ENCODE data around the gene DDB1.
A peak's percentile ranks its signal among the peaks of the same experiment; 100 is the strongest.

The DDB1 gene

DNA sequence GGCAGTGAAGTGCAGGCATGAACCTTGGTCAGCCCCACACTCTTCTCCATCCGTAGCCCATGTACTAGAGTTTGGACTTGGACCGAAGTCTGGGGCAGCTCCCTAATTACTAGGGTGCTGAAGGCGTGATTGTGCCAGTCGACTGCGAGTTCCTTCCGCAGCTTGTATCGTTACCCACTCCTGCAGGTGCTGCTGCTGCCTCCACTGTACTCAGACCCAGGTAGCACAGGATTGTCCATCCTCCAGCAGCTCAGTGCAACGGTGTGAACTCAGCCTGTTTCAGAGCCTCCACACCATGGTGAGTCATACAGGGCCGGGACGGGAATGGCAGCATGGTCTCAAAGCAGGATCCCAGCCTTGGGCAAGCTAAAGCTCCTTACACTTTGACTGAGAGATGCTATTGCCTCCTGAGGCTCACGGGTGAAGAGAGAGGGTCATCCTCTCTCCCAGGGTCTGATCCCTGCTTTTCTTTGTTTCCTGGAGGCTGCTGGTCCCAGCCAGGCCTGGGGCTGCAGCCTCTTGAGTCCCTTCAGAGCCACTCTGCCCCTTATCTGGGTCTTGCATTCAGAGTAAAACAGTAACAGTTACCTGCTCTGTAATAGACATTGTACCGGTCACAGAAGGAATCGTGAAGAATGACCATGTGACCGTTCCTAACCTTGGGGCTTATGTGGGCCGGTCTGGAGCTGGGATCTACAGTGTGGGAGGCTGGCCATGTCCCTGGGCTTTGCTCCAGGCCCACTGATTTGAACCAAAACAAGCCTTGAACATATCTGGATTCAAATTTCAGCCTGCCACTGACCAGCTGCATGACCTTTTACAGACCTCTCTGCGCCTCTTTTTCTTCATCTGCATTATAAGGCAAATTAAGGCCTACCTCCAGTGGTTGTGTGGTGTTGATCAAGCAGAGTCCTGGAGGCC lies 1.8 kb upstream of the DDB1 start:
- peak; percentile 81 for DNase-seq (ENCODE audit: low read depth)

DNA sequence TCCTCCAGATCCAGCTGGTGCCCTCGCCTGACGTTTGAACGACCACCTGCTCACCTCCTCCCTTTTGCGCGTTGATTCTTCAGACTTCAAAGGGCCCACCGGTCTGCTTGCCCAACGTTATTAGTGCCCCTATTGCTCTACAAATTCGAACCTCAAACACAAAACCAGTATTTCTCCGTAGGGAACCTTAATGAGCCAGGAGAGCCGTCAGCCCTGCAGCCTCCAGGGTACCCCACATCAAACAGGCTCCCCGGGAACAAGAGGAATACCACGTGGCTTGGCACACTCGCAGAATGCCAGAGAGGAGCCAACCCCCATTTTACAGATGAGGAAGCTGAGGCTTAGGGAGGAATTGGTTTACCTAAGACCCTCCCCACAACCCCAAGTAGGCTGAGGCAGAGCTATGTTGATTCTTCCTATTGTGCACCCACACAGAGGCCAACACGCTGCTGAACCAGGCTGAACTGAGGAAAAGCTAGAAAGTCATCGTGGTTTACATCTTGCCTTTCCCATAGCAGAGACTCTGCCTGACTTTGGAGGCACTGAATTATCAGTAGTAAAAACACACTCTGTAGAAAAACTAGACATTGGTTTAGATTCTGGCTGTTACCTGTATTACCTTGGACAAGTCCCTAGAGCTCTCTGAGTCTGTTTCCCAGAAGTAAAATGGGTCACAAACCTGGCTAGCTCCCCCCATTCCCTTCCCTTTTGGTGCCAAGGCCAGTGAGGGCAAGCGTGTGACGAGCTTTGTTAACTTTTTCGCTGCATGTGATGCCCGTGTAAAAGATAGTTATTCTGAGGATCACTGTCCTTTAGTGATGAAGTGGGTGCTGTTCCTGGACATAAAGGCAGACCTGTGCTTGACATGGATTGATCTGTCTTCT lies 887 bp upstream of the DDB1 start:
- no peak for DNase-seq (ENCODE audit: low read depth)

DNA sequence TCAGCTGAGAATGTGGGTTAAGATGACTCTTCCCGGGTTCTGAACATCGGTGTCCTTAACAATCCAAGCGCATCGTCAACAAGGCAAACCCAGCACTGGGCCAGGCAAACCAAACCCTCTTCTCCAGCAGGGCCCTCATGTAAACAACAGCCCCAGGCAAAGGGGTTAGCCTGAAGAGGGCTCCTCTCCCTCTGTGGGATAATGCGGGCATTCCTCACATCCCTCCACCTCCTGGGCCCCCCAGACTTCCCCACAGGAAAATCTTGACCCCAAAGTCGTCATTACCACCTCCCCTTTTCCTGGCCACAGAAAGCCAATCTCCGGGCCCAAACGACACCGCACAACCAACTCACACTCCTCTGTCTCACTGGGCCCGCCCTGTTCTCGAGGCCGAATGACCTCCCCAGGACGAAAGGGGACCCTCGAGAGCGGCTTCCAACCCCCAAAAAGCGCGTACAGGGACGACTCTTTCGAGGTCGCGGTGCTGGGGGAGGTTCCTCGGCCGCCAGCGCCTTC lies 566 bp downstream of the DDB1 start:
- DNase-seq (ENCODE audit: low read depth): peak; percentile 43

DNA sequence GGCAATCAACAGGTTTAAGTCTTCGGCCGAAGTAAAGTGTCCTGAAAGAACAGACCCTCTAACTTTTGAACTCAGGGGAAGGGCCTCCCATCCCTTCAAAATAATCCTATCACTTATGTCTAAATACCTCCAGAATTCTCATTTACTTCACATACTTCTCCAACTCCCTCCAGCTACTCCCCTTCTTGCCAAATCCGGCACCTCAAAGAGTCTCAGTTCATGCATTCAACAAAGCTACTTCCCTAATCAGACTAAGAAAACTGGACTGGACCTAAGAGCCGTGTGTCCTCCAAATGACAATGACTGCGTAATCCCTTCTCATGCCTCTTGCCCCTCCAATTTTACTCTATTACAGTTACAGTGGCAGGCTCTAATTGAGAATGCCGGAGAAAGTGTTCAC lies 1.3 kb downstream of the DDB1 start:
- DNase-seq (ENCODE audit: low read depth): no peak

DNA sequence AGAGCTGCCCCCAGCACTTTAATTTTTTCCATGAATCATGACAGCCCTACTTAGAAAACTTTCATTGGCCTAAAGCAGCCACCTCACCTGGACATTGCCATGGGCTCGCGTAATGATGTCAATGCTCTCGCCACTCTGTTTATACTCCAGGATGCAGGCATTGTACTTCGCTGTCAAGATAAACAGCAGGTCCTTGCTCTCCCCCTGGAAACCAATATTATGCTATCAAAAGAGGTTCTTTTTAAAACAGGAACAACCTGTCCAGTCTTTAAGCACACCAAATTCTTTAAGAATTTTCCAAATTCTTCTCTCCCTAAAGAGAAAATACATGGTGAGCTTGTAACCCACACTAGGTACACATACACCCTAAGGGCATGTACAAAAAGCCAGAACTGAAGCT lies 3.0 kb downstream of the DDB1 start:
- DNase-seq (ENCODE audit: low read depth): no peak

DNA sequence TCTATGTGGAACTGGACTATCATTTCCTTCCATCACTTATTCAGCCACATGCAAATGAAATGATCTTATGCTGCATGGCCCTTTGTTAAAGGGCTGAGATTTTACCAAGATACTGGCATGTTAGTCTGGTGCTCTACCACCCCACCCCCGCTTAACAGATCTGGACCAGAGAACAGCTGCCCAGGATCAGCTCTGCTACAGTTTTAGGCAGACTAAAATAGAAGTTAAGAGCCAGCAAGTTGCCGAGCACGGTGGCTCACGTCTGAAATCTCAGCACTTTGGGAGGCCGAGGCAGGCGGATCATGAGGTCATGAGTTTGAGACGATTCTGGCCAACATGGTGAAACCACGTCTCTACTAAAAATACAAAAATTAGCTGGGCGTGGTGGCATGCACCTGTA lies 4.6 kb downstream of the DDB1 start:
- no peak for DNase-seq (ENCODE audit: low read depth)

DNA sequence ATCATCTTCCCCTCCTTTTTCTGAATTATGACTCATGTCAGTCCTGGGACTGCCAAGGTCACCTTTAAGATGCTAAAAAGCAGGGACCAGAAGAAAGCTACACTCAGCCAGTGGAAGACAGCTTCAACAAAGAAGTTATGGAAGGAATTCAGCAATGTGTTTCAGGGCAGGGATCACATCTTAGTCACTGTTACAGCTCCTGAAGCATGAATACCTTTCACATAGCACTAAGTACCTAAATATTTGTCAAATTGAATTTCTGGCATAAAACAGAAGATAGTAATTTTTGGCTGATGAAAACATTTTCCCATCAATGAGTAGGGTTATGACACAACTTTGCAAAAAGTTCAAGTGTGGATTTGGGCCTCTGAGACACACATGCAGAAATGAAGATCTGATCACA lies 5.2 kb downstream of the DDB1 start:
- DNase-seq (ENCODE audit: low read depth): peak; percentile 74

DNA sequence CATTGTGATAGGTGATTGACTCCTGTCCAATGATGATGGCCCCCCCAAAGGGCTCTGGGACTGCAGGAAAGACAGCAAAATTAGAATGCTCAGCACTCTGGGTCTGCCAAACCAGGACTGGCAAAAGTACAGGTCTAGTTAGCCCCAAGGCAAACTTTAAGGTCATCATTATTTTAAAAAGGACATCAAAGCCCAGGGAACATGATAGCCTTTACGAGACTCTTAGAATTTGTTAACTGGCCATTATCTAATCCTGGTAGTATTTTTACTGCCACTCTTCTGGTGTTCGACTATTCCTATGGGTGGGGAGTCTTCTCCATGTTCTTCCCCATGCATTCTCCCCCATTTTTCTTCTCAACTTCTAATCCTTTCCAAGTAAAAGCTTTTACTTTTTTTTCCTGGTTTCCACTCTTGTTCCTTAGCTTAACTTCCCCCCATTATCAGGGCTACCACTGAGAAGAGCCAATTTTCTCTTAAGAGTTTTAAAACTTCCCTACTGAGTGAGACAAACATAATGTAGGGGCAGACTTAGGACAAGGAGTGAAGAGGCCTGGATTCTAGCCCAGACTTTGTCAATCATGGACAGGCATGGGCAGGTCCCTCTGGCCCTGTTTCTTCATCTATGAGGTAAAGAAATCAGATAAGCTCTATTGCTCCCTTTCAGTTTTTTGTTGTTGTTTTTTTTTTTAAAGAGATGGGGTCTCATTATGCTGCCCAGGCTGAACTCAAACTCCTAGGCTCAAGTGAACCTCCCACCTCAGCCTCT lies 7.1 kb downstream of the DDB1 start:
- DNase-seq (ENCODE audit: low read depth): peak; percentile 85

DNA sequence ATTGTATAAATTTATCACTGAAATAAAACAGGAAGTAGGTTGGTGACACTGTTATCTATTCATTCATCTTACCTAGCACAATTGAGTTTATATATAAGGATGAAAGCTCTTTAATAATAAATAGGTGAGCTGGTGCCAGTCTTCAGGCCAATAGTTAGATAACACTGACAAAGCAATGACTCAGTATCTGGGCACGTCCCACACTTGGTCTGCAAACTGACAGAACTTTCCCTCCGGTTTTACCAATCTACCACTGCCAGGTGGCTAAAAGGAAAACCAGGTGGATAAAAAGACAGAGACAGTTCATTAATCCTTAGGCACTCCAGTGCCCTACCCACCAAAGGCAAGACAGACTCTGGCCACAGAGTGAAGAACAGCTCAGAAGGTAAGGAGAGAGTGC lies 17.6 kb downstream of the DDB1 start:
- no peak for DNase-seq (ENCODE audit: low read depth)

DNA sequence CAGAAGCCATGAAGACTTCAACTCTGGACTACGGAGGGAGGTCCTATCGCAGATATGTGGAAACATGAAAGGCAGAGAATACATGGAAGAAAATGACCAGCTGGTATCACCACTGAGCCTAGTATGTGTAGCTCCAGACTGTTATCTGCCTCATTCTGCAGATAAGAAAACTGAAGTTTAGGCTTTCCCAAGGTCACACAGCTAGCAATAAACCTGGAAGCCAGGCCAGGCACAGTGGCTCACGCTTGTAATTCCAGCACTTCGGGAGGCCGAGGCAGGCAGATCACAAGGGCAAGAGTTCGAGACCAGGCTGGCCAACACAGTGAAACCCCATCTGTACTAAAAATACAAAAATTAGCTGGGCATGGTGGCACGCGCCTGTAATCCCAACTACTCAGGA lies 22.2 kb downstream of the DDB1 start:
- DNase-seq (ENCODE audit: low read depth): no peak

DNA sequence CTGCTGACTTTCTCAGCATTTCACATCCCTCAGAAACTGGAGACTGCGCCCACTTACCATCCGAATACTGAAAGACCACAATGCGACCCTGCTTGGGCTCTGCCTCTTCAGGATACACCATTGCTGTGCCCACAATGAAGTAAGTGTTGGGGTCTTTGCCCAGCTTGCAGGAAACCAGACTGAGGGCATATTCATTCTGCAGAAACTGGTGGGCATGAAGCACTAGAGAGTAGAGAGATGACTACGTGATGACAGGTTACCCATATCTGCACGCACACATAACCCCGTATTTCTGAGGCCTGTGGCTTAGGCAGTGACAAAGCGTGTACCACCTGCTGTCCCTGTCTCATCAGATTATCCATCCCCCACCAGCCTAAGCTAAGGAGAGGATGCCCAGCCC lies 23.2 kb downstream of the DDB1 start:
- DNase-seq (ENCODE audit: low read depth): no peak

DNA sequence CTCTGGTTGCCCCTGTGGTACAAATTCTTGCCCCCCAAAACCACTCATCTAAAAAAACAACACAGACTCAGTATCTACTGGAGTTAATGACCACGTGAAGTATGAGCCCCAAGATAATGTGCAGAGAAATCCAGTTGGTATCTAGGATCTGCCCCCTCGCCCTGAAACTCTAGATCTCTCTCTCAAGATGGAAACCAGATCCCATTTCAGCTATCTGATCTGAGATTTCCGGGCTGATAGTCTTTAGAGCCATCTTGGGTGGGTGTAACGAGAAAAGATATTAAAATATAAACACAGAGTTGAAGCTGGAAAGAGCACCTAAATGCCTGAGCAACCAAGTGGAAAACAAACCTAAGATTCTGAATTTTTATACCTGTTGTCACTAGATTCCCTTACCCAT lies 23.8 kb downstream of the DDB1 start:
- no peak for DNase-seq (ENCODE audit: low read depth)

DNA sequence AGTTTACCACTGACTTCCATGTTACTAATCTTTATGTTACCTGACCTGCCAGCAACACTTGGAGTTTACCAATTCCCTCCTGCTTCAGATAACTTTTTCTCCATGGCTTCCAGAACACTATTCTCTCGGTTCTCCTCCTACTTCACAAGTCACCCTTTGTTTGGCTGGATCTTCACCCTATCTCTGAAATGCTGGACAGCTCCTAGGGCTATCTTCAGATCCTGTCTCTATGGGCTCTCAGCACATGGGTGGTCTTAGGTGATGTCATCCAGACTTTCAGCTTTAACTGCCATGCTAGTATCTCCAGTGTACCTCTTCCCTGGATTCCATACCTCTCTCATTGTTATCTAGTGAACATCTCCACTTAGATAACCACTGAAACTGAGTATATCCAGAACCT lies 25.6 kb downstream of the DDB1 start:
- no peak for DNase-seq (ENCODE audit: low read depth)

DNA sequence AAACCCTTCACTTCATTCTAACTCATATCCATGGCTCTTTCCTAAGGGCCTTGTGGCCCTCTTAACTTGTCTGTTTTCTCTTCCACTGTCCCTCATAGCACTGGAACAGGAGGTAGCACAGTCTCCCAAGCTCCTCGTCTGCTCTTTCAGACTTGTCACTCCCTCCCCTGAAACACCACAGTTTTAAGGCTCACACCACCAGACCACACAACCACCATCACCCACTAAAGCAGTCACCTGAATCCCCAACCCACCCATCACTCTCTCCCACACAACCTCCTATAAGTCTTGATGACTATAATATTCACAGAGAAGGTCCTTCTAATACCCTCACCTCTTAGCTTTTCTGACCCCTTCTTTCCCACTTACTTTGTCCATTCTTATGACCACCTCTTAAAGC lies 26.7 kb downstream of the DDB1 start:
- no peak for DNase-seq (ENCODE audit: low read depth)

DNA sequence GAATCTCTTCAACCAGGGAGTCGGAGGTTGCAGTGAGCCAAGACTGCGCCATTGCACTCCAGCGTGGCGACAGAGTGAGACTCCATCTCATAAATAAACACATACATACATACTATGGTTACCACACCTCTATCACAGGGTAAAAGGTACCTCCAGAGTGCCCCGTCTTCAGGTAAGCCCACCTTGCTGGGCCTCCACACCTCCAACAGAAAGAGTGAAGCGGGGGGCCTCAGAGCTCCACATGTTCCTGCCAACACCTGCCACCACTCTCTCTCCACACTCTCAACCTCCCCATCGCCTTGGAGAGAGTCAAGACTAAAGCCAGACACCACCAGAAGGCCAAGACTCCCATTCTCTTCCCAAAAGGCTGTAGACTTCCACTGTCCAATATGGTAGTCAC lies 27.5 kb downstream of the DDB1 start:
- no peak for DNase-seq (ENCODE audit: low read depth)

DNA sequence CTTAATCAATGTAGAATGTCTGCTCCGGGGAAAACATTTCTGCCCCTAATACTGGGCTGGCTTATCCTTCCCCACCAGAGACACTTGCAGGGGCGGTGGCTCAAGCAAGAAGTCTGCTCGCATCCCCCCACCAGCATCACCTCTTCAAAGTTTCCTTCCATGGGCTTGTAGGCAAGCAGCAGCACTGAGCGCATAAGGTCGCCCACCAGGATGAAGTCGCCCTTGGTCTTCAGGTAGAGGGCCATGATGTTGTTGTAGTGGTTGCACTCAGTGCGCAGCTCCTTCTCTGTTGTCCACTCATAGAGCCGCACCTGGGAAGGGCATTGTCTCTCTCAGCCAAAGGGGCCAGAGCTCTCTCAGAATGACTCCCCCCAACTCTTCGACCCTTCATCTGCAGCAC lies 29.2 kb downstream of the DDB1 start:
- DNase-seq (ENCODE audit: low read depth): no peak

DNA sequence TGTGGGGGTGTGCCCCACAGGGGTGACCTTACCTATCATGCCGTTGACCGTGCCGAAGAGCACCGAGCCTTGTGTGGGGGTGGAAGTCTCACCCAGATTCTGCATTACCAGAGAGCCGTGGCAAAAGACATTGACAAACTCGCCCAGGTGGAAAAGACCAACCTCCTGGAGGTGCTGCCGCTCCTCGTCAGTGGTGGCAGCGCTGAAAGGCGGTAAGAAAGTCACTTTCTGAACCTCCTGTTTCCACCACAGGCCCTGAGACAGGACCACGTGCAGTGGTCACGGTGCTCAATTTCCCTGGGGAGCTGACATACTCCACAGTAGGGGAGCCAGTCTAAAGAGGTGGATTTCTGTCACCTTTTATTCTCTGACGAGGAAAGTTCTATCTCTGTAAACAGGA lies 30.4 kb downstream of the DDB1 start:
- no peak for DNase-seq (ENCODE audit: low read depth)

DNA sequence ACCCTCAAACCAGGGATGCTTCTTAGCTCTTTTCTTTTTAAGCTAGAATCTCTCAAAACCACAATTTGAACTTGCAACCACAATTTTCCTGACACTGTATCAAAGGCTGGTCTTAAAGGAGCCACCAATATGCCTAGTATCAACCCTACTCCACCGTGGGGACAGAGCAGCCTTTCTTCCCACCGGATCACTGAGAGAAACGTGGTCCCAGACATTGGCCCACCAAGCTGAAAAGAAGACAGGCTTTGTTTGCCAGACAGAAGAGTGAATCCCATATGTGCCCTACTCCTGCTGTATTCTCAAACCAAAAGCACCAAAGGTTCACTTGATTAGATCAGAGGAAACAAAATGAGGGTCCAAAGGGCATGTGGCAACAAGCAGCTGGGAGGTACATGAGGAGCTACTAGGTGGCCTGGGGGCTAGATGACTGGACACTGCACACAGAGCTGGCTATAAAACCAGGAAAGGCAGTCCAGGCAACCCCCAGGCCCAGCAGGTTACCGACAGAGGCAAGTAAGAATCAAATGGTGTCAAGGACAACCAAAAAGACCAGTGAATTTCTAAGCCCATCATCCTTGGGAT lies 34.2 kb downstream of the DDB1 start:
- DNase-seq (ENCODE audit: low read depth): peak; percentile 15

DNA sequence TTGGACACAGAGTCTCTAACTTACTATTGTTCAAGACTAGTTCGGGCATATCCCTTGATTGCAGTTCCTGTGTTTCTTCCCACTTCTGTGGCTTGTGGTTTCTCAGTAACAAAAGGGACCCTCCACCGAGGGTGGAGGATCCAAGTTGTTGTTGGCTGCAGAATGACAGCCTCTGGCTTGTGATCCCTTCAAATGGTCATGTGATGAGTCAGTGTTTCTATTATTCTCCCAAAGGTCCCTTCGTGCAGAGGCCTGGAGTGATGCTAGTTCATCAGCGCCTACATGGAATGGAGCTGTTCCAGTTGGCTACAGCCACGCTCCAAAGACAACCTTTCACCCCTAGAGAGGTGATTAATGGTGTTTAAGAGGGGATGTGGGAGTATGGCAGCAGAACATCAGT lies 35.2 kb downstream of the DDB1 start:
- peak; percentile 81 for DNase-seq (ENCODE audit: low read depth)

DNA sequence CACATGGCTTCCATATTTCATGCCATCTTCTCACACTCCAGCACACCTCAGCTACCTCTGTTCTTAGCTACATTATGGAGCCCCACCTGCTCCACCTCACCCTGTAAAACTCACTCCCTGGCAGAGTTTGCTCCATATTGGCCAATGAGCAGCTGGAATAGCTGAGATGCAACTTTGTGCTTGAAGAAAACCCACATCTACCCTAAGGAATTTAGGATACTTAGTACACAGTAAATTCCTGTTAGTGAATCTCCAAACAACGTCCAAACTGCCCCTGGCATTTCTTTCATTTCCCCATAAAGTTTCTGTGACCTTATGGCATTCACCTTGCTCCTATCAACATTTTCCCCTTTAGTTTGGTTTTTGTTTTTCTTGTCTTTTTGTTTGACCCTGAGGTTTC lies 35.6 kb downstream of the DDB1 start:
- peak; percentile 39 for DNase-seq (ENCODE audit: low read depth)

DNA sequence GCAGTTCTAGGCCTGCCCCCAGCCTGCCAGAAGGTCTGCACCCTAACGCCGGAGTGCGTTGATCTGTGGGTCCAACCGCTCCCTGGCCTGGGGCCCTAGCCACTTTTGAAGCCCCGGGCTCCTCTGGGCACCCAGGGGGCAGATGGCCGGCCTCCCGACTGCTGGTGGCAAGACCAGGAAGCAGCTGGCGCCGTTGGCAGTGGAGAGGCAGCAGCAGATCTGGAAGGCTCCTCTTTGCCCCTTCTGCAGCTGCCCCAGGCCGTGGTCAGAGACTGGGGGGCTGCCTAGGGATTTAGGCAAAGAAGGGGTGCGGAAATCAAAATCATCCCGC lies 37.3 kb downstream of the DDB1 start:
- DNase-seq (ENCODE audit: low read depth): no peak

Measured in iris pigment epithelial cell (primary cell).